Fibroblast of lung (primary cell): ENCODE results near the gene SDHA.

Experiments
- EZH2 ChIP-seq: IDR thresholded peaks from 2 replicates; pipeline ENCODE4 v1.5.1; 2012; ENCODE audit warnings: low read length, control low read depth, mild to moderate bottlenecking; ENCODE audit errors: missing control alignments
- TF ChIP-seq, protein P1 (sequence below), 2 donors: IDR thresholded peaks in 1 of 2; conservative IDR thresholded peaks in 1 of 2; 1 replicate in 1 of 2; 2 replicates in 1 of 2; pipeline ENCODE4 v1.5.1; 2011 to 2012; ENCODE audit warnings: low read length in 2 of 2, control low read depth in 1 of 2, inconsistent platforms in 1 of 2, low read depth in 1 of 2, mild to moderate bottlenecking in 1 of 2

DNA sequence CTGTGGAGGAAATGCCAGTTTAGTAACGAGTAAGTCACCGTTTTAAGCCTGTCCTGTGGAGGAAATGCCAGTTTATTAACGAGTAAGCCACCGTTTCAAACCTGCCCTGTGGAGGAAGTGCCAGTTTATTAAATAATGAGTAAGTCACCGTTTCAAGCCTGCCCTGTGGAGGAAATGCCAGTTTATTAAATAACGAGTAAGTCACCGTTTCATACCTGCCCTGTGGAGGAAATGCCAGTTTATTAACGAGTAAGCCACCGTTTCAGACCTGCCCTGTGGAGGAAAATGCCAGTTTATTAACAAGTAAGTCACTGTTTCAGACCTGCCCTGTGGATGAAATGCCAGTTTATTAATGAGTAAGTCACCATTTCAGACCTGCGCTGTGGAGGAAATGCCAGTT lies 34.4 kb downstream of the SDHA start:
- TF ChIP-seq, protein P1, sequence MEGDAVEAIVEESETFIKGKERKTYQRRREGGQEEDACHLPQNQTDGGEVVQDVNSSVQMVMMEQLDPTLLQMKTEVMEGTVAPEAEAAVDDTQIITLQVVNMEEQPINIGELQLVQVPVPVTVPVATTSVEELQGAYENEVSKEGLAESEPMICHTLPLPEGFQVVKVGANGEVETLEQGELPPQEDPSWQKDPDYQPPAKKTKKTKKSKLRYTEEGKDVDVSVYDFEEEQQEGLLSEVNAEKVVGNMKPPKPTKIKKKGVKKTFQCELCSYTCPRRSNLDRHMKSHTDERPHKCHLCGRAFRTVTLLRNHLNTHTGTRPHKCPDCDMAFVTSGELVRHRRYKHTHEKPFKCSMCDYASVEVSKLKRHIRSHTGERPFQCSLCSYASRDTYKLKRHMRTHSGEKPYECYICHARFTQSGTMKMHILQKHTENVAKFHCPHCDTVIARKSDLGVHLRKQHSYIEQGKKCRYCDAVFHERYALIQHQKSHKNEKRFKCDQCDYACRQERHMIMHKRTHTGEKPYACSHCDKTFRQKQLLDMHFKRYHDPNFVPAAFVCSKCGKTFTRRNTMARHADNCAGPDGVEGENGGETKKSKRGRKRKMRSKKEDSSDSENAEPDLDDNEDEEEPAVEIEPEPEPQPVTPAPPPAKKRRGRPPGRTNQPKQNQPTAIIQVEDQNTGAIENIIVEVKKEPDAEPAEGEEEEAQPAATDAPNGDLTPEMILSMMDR (conservative IDR thresholded peaks at IDR 0.05 in 1 of 2, IDR thresholded peaks at IDR 0.05 in 1 of 2; ENCODE audit: low read depth in 1 of 2, low read length in 2 of 2): no peak
- TF ChIP-seq EZH2: no peak
